ENCODE measurements around the gene VAV1. TPM values are rescaled to one million over a fixed set of nuclear protein-coding genes. Genes with fewer than 3 reads are reported as not detected.
"Not testable (repeated sequence)": the region's sequence is repeated elsewhere in the genome, so short reads cannot be mapped to it uniquely, and the experiment has no call there.

Gene VAV1
- total RNA-seq, 2 experiments from 2014 or later: 105 to 107 TPM

DNA sequence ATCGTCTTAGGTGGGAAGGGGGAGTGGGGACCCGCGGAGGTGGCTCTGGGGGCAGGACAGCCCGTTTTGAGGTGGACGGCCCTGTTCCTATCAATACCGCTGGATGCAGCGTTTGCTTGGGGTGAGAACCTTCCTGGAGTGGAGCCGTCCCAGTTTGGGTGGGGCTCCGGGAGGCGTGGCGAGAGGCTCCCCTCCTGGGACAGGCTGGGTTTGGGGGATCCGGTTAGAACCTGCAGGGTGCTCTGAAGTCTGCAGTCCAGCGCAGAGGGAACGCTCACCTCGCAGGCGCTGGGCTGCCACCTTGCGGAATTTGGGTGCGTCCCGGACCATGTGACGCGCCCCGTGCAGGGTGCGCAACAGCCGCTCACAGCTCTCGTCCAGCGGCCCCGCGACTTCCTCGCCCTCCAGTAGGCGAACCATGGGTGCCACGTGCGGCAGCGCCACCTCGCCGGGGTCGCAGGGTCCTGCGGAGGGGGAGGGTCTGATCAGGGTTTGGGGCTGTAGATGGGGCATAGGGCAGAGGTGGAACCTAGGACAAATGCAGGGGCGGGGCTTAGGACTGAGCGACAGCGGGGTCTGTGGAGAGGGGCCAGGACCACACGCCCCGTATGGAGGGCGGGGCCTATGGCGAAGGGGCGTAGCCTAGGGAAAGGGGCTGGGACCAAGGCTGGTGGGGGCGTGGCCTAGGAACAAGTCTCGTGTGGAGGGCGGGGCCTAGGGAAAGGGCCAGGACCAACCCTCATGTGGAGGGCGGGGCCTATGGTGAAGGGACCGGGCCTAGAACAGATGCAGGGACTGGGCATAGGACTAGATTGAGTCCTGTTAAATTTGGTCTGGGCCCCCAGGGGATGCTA lies 19.1 kb upstream of the VAV1 start:
- Mint-ChIP-seq H3K27ac (peak overlapping the region; percentile 80), H3K36me3 (ENCODE audit: low read depth) (peaks cover 45% of the 10 kb centered on the region), H3K4me1 (peaks cover 17% of the 10 kb centered on the region), H3K4me3 (peak overlapping the region; percentile 67), H3K27me3 (no peaks in the 10 kb centered on the region), H3K9me3 (no peaks in the 10 kb centered on the region)
- peak; percentile 83 for DNase-seq
- POLR2A ChIA-PET: no interaction called here
- CTCF ChIA-PET: interaction anchor here (1.2 to 2.2 kb wide), 3 partner anchors 15 to 110 kb away, joined by 4 to 8 read pairs (median 7); no protein-coding TSS in a partner anchor

DNA sequence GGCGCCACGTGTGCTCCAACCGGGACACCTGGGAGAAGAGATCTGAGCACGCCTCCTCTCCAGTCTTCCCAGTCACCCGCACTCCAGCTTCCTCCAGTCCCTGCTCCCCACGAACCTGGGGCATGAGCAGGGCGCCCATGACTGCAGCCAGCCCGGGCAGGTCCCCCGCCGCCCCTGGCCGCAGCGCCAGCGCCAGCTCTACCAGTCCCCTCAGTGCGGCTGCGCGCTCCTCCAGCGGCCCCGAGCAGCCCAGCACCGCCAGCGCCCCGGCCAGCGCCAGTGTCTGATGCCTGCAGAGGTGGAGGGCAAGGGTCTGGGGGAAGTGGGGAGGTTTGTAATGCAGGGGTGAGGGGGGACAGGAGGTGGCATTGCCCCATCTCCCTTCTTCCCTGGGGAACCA lies 18.4 kb upstream of the VAV1 start:
- DNase-seq: no peak
- H3K9me3 Mint-ChIP-seq: no peaks in the 10 kb centered on the region
- no peak overlapping the region for H3K27ac Mint-ChIP-seq
- ChIA-PET CTCF (interaction anchor here (1.8 to 2.2 kb wide), 2 partner anchors 16 to 109 kb away, joined by 7 to 8 read pairs; no protein-coding TSS in a partner anchor), POLR2A (no interaction called here)
- no peaks in the 10 kb centered on the region for H3K27me3 Mint-ChIP-seq
- H3K4me1 Mint-ChIP-seq: peaks cover 20% of the 10 kb centered on the region
- H3K36me3 Mint-ChIP-seq (ENCODE audit: low read depth): peaks cover 47% of the 10 kb centered on the region
- no peak overlapping the region for H3K4me3 Mint-ChIP-seq

DNA sequence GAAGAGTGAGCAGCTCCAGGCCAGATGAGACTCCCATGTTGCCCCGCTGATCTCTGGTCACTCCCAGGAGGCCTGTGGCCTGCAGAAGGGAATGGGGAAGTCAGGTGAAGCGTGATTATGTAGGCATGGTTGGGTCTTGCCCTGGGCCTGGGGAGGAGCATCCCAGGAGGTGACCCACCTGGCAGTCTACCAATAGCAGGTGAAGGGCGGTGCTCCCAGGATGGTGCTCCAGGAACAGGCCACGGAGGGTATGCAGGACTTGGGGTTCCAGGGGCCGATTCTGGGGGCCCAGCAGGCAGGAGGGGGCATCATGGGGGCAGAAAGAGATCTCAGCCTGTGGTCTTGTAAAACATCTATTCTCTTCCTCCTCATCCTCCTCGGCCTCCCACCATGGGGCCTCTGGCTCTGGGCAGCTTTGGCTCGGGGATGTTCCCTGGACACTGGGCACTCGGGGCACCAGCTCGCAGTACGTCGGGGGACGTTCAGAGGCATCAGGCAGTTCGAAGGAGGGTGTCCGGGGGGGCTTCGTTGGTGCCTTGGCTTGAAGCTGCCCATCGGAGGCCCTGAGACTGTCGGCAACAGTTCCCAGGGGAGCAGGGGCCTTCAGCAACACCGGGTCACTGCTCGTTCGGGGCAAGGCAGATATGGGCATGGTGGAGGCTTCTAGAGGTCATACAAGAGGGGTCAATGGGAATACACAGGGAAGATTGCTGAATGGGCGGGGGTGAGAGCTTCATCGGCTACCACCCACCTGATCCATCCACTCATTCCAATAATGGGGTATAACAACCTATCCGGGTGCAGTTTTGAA lies 17.6 kb upstream of the VAV1 start:
- DNase-seq: no peak
- POLR2A ChIA-PET: no interaction called here
- Mint-ChIP-seq H3K27me3 (no peaks in the 10 kb centered on the region), H3K36me3 (ENCODE audit: low read depth) (peaks cover 47% of the 10 kb centered on the region), H3K9me3 (no peaks in the 10 kb centered on the region), H3K27ac (no peak overlapping the region), H3K4me1 (peaks cover 20% of the 10 kb centered on the region), H3K4me3 (no peak overlapping the region)
- CTCF ChIA-PET: interaction anchor here (2.2 kb wide), 1 partner anchor 109 kb away, joined by 8 read pairs; no protein-coding TSS in a partner anchor

DNA sequence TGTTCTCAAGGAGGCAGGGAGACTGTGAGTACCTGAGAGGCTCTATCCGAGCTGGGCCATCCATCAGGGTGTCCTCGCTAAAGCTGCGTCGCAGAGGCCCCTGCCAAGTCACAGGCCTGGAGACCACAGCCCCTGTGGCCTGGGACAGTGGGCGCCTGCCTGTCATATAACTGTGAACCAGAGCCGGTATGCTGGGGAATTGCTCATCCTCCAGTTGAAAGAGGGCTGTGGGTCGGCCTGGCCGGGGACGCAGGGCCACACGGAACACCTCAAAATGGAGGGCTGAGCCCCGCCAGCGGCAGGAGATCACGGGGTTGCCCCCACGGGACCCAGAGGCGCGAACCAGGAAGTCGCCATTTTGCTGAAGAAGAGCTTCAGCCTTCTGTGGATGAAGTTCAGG lies 11.9 kb upstream of the VAV1 start:
- Mint-ChIP-seq H3K36me3 (ENCODE audit: low read depth) (peaks cover 36% of the 10 kb centered on the region), H3K27me3 (no peaks in the 10 kb centered on the region), H3K4me3 (no peak overlapping the region), H3K27ac (no peak overlapping the region), H3K9me3 (no peaks in the 10 kb centered on the region), H3K4me1 (peaks cover 17% of the 10 kb centered on the region)
- no peak for DNase-seq
- ChIA-PET CTCF (interaction anchor here (1.3 kb wide), 1 partner anchor 24 kb away, joined by 5 read pairs; the partner anchor contains the start of gene GPR108), POLR2A (interaction anchor here (1.3 kb wide), 1 partner anchor 22 kb away, joined by 3 read pairs; no protein-coding TSS in a partner anchor)

DNA sequence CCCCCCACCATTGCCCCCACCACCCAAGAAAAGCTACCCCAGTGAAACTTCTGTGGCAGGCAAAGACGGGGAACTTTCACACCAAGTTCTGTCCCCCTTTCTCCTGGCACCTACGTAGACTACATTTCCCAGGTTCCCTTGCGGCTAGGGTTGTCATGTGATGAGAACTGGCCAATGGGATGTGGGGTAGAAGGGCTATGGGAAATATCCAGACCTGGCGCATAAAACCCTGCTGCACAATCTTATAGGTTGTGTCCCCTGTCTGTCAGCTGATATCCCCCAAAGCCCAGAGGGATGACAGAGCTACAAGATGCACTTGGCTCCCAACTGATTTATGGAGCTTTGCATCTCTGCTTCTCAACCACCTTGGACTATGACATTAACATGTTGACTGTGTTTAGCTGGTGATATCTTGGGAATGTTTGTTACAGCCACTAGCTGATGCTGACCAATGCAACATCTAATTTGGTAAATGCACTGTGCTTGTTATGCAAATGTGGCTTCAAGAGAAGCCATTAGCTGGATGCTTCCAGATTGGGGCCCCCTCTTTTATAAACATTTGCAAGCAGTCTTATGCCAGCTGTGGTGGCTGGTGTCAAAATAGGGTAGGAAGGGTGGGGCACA lies 11.3 kb upstream of the VAV1 start:
- Mint-ChIP-seq H3K4me3 (no peak overlapping the region), H3K4me1 (peaks cover 22% of the 10 kb centered on the region), H3K9me3 (no peaks in the 10 kb centered on the region), H3K27me3 (no peaks in the 10 kb centered on the region), H3K36me3 (ENCODE audit: low read depth) (peaks cover 36% of the 10 kb centered on the region), H3K27ac (no peak overlapping the region)
- no peak for DNase-seq
- ChIA-PET CTCF (interaction anchor here (1.1 to 1.4 kb wide), 3 partner anchors 11 to 245 kb away, joined by 3 to 5 read pairs (median 4); partner anchors contain the start of genes GPR108 and VAV1), POLR2A (interaction anchor here (1.3 kb wide), 1 partner anchor 23 kb away, joined by 3 read pairs; no protein-coding TSS in a partner anchor)

DNA sequence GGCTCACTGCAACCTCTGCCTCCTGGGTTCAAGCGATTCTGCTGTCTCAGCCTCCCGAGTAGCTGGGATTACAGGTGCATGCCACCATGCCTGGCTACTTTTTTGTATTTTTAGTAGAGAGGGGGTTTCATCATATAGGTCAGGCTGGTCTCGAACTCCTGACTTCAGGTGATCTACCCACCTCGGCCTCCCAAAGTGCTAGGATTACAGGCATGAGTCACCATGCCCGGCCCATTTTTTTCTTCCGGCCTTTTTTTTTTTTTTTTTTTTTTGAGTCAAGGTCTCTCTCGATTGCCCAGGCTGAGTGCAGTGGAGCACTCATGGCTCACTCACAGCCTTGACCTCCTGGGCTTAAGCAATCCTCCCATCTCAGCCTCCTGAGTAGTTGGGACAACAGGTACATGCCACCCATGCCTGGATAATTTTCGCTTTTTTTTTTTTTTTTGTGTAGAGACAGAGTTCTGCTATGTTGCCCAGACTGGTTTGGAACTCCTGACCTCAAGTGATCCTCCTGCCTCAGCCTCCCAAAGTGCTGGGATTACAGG lies 10.2 kb upstream of the VAV1 start:
- H3K9me3 Mint-ChIP-seq, POLR2A ChIA-PET, H3K27me3 Mint-ChIP-seq, H3K4me3 Mint-ChIP-seq, H3K27ac Mint-ChIP-seq, DNase-seq: not testable (repeated sequence)
- H3K4me1 Mint-ChIP-seq: peaks cover 30% of the 10 kb centered on the region
- H3K36me3 Mint-ChIP-seq (ENCODE audit: low read depth): peaks cover 38% of the 10 kb centered on the region
- CTCF ChIA-PET: interaction anchor here (1.1 to 1.4 kb wide), 2 partner anchors 10 to 246 kb away, joined by 3 to 4 read pairs; partner anchors contain the start of gene VAV1

DNA sequence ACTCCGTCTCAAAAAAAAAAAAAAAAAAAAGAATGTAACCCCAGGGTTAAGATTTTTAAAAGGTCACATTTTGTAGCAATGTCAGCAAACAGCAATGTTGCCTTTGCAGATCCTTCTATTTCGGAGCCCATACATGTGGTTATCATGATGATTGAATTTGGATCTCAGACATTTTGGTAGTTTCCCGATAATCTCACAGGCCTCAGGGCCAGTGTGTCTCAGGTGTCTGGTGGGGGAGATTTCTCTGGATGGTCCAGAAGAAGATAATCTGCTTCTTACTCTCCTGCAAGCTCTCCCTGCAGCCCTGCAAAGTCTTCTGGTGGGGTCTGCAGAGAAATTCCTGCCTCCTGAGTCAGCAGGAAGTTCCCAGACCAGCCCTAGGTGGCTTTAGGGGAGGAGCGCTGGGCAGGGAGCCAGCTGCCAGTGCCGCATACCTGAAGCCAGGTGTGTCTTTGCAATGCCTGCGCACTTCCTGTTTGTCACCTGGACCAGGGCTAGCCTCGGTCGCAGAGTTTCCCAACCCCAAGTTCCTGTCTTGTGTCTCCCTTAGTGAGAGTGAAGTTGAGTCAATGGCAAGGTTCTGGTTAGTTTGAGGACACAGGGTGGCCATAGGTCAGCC lies 6.7 kb upstream of the VAV1 start:
- Mint-ChIP-seq H3K4me3 (peak overlapping the region; percentile 88), H3K4me1 (peaks cover 43% of the 10 kb centered on the region), H3K9me3 (no peaks in the 10 kb centered on the region), H3K36me3 (ENCODE audit: low read depth) (peaks cover 15% of the 10 kb centered on the region), H3K27me3 (no peaks in the 10 kb centered on the region), H3K27ac (peak overlapping the region; percentile 89)
- CTCF ChIA-PET: interaction anchor here (1.3 to 1.9 kb wide), 3 partner anchors 28 to 96 kb away, joined by 3 to 6 read pairs (median 3); partner anchors contain the start of gene GPR108
- POLR2A ChIA-PET: interaction anchor here (1.3 to 1.4 kb wide), 2 partner anchors 27 to 29 kb away, joined by 4 to 5 read pairs; partner anchors contain the start of gene GPR108
- DNase-seq: no peak

DNA sequence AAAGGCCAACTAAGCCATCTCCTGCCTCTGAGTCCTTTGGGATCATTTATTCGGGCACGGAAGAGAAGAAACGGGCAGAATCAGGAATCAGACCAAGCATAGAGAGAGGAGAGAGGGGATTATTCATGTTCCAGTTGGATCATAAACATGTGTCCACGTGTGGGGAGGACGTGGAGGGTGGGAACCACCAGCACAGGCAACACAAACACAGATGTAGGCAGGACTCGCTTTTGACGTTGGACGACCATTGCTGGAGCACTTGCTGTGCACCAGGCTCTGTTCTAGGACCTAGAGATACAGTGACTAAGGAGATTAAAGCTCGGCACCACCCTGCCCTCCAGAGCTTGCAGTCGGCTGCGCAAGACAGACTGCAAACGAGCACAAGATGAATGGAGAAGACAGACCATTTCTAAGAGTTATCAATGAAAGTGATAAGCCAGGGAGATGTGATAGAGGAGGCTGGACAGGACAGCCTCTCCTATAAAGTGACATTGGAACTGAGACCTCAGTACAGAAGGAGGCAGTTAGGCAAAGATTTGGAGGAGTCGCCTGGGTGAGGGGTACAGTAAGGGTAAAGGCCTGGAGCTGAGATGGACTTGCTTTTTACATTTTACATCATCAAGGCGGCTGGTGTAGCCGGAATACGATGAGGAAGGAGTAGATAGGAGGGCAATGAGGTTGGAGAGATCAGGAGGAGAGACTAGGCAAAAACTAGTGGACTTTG lies 6.0 kb upstream of the VAV1 start:
- Mint-ChIP-seq H3K36me3 (ENCODE audit: low read depth) (peaks cover 8% of the 10 kb centered on the region), H3K27me3 (no peaks in the 10 kb centered on the region), H3K4me3 (peak overlapping the region; percentile 88), H3K9me3 (no peaks in the 10 kb centered on the region), H3K4me1 (peaks cover 44% of the 10 kb centered on the region), H3K27ac (peak overlapping the region; percentile 89)
- ChIA-PET POLR2A (interaction anchor here (0.9 to 3.6 kb wide), 6 partner anchors 9 to 112 kb away, joined by 3 to 35 read pairs (median 4); partner anchors contain the start of gene GPR108), CTCF (interaction anchor here (1.3 to 1.9 kb wide), 3 partner anchors 28 to 96 kb away, joined by 3 to 6 read pairs (median 3); partner anchors contain the start of gene GPR108)
- peak; percentile 31 for DNase-seq

DNA sequence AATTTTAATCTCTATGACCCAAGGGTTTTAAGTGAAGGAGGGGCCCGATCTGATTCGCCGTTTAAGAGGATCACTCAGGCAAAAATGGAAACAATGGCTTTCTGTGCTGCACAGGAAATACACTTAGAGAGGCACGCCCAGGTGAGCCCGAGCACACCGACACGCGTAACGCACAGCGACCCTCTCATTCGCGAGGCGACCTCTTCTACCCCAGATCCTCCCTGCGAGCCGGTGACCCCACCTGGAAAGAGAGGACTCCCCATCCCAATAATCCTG lies 5.5 kb upstream of the VAV1 start:
- H3K9me3 Mint-ChIP-seq: no peaks in the 10 kb centered on the region
- ChIA-PET POLR2A (interaction anchor here (0.9 to 3.6 kb wide), 6 partner anchors 8 to 112 kb away, joined by 3 to 35 read pairs (median 4); partner anchors contain the start of gene GPR108), CTCF (interaction anchor here (1.3 to 1.9 kb wide), 3 partner anchors 29 to 95 kb away, joined by 3 to 6 read pairs (median 3); partner anchors contain the start of gene GPR108)
- peak overlapping the region; percentile 89 for H3K27ac Mint-ChIP-seq
- H3K4me1 Mint-ChIP-seq: peaks cover 49% of the 10 kb centered on the region
- peaks cover 7% of the 10 kb centered on the region for H3K36me3 Mint-ChIP-seq (ENCODE audit: low read depth)
- H3K27me3 Mint-ChIP-seq: no peaks in the 10 kb centered on the region
- DNase-seq: no peak
- H3K4me3 Mint-ChIP-seq: peak overlapping the region; percentile 88

DNA sequence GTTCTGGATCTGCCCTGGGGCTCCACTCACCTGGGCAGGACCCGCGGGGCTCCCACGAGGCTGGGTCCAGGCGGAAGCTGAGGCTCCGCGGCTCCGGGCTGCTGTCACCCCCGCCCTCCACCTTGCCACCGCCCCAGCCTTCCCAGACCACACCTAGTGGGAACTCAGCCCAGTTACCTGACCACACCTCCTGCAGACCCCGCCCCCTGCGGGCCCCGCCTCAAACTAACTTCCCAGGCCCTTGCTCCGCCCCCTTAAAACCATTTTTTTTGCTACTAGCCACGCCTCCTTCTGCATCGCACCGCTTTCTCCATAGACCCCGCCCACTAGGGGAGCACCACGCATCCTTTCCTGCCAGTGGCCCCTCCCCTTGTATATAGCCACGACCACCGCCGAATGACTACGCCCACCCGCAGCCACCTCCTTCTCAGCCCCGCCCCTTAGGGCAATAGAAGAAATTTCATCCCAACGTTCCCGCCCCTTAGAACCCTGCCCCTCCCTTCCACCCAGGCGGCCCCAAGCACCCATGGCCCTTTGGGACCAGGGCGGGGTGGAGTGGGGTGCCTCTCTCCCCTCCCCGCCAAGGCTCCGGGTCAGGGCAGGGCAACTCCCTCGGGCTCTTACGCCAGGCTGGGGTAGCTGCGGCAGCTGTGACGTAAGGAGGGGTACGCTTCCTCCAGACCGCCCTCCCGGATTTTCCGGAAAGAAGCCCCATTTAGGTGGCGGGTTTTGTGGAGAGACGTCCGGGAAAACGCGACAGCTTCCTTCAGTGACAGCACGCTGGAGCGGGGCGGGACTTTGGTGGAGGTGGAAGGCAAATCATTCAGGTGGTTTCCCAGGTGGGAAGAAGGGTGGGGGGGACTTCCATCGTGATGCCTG lies 4.9 kb upstream of the VAV1 start, which contains the start of gene SH2D3A:
Gene SH2D3A, minus strand, starts transcription at position 79 of the 879 bp plus-strand sequence. CDS start 3,687 bp downstream, outside the sequence.
- peak; percentile 96 for DNase-seq
- H3K27ac Mint-ChIP-seq: peak within 1 kb of the TSS; percentile 89
- CTCF ChIA-PET: interaction anchor here (0.9 to 2.8 kb wide), 10 partner anchors 14 to 251 kb away, joined by 3 to 18 read pairs (median 6); partner anchors contain the start of gene GPR108
- H3K36me3 Mint-ChIP-seq (ENCODE audit: low read depth): peaks cover 7% of the 10 kb centered on the region
- peaks cover 53% of the 10 kb centered on the region for H3K4me1 Mint-ChIP-seq
- peak within 1 kb of the TSS; percentile 88 for H3K4me3 Mint-ChIP-seq
- H3K9me3 Mint-ChIP-seq: no peaks in the 10 kb centered on the region
- H3K27me3 Mint-ChIP-seq: no peaks in the 10 kb centered on the region
- POLR2A ChIA-PET: interaction anchor here (0.9 to 3.6 kb wide), 9 partner anchors 8 to 302 kb away, joined by 3 to 35 read pairs (median 5); partner anchors contain the start of genes GPR108, TNFSF14 and ZNF557

Measured in activated CD4-positive, alpha-beta memory T cell treated with anti-CD3 and anti-CD28 coated beads, Interleukin-2, amount 10 ng/mL, durations not matched to agents 7 days and 5 days (primary cell).